ENCODE data around the gene STK39.
A peak's percentile ranks its signal among the peaks of the same experiment; 100 is the strongest.

The STK39 gene

GRCh38 chr2:168192839-168193616 lies 54.4 kb downstream of the STK39 start:
- DNase-seq (ENCODE audit: low read depth in 2 of 2), result peak in 1 of 2 donors; percentile 23
- TF ChIP-seq CTCF (IDR thresholded peaks at IDR 0.05; ENCODE audit: low read depth, low read length), result no peak
- H3K4me3 ChIP-seq (replicated peaks in 1 of 2; ENCODE audit: low read depth in 2 of 2, low read length in 2 of 2), result no peak overlapping the region

GRCh38 chr2:168191955-168192785 lies 55.2 kb downstream of the STK39 start:
- no peak for TF ChIP-seq CTCF (IDR thresholded peaks at IDR 0.05; ENCODE audit: low read depth, low read length)
- DNase-seq (ENCODE audit: low read depth in 2 of 2), result peak in 1 of 2 donors; percentile 67
- no peak overlapping the region for H3K4me3 ChIP-seq (replicated peaks in 1 of 2; ENCODE audit: low read depth in 2 of 2, low read length in 2 of 2)

GRCh38 chr2:168190590-168191336 lies 56.6 kb downstream of the STK39 start:
- H3K4me3 ChIP-seq (replicated peaks in 1 of 2; ENCODE audit: low read depth in 2 of 2, low read length in 2 of 2), result no peak overlapping the region
- TF ChIP-seq CTCF (IDR thresholded peaks at IDR 0.05; ENCODE audit: low read depth, low read length), result no peak
- DNase-seq (ENCODE audit: low read depth in 2 of 2), result no peak

- no peak overlapping the region for H3K4me3 ChIP-seq (replicated peaks in 1 of 2; ENCODE audit: low read depth in 2 of 2, low read length in 2 of 2)
- peak; percentile 39 to 85 for DNase-seq (ENCODE audit: low read depth in 2 of 2)
- TF ChIP-seq CTCF (IDR thresholded peaks at IDR 0.05; ENCODE audit: low read depth, low read length), result no peak
These were observed 57.4 kb downstream of the STK39 start for GRCh38 chr2:168189835-168190569.

- no peak for TF ChIP-seq CTCF (IDR thresholded peaks at IDR 0.05; ENCODE audit: low read depth, low read length)
- H3K4me3 ChIP-seq (replicated peaks in 1 of 2; ENCODE audit: low read depth in 2 of 2, low read length in 2 of 2), result no peak overlapping the region
- no peak for DNase-seq (ENCODE audit: low read depth in 2 of 2)
These were observed 59.4 kb downstream of the STK39 start for GRCh38 chr2:168188002-168188401.

GRCh38 chr2:168186452-168186851 lies 60.9 kb downstream of the STK39 start:
- no peak overlapping the region for H3K4me3 ChIP-seq (replicated peaks in 1 of 2; ENCODE audit: low read depth in 2 of 2, low read length in 2 of 2)
- no peak for TF ChIP-seq CTCF (IDR thresholded peaks at IDR 0.05; ENCODE audit: low read depth, low read length)
- no peak for DNase-seq (ENCODE audit: low read depth in 2 of 2)
